NCI-H2107 (cell line): Measurements from ENCODE around the gene PP2D1.
"Not testable (repeated sequence)": the region's sequence is repeated elsewhere in the genome, so short reads cannot be mapped to it uniquely, and the experiment has no call there.

Experiments
- DNase-seq: peaks from one replicate; lab custom pipeline; 2025; lab: John Stamatoyannopoulos, UW

PP2D1 gene

GRCh38 chr3:20039765-20040547 lies 27.9 kb upstream of the PP2D1 start, which contains the start of gene KAT2B:
Gene KAT2B, plus strand, starts transcription at chr3:20040446. Its CDS starts 32 bp downstream, at chr3:20040478.
- DNase-seq, result no peak

- DNase-seq, result no peak
Measured at GRCh38 chr3:20039466-20039764, 27.4 kb upstream of the PP2D1 start.

GRCh38 chr3:20038699-20039465 lies 26.8 kb upstream of the PP2D1 start:
- no peak for DNase-seq

- no peak for DNase-seq
Measured at GRCh38 chr3:20037255-20037996, 25.4 kb upstream of the PP2D1 start.

GRCh38 chr3:20035019-20035418 lies 23.0 kb upstream of the PP2D1 start:
- no peak for DNase-seq

- DNase-seq, result not testable (repeated sequence)
Measured at GRCh38 chr3:20031939-20032338, 19.9 kb upstream of the PP2D1 start.

GRCh38 chr3:20028905-20029331 lies 16.9 kb upstream of the PP2D1 start:
- no peak for DNase-seq

- DNase-seq, result no peak
Measured at GRCh38 chr3:20027136-20027535, 15.1 kb upstream of the PP2D1 start.

- DNase-seq, result no peak
Measured at GRCh38 chr3:20023623-20024405, 11.8 kb upstream of the PP2D1 start.

- DNase-seq, result no peak
Measured at GRCh38 chr3:20022954-20023622, 11.0 kb upstream of the PP2D1 start.

GRCh38 chr3:20016076-20016475 lies 4.0 kb upstream of the PP2D1 start:
- not testable (repeated sequence) for DNase-seq

GRCh38 chr3:20015525-20015924 lies 3.5 kb upstream of the PP2D1 start:
- DNase-seq, result no peak

- DNase-seq, result no peak
Measured at GRCh38 chr3:20013396-20013795, 1.3 kb upstream of the PP2D1 start.

- no peak for DNase-seq
Measured at GRCh38 chr3:20008646-20009045, 3.4 kb downstream of the PP2D1 start.

- no peak for DNase-seq
Measured at GRCh38 chr3:20007960-20008359, 4.1 kb downstream of the PP2D1 start.

GRCh38 chr3:20001932-20002331 lies 10.1 kb downstream of the PP2D1 start:
- no peak for DNase-seq

GRCh38 chr3:19997502-19997901 lies 14.6 kb downstream of the PP2D1 start:
- no peak for DNase-seq

- no peak for DNase-seq
Measured at GRCh38 chr3:19994796-19995195, 17.3 kb downstream of the PP2D1 start.

GRCh38 chr3:19988904-19989303 lies 23.2 kb downstream of the PP2D1 start:
- not testable (repeated sequence) for DNase-seq

- DNase-seq, result no peak
Measured at GRCh38 chr3:19972054-19972453, 40.0 kb downstream of the PP2D1 start.

- DNase-seq, result no peak
Measured at GRCh38 chr3:19970327-19970726, 41.7 kb downstream of the PP2D1 start.
